ENCODE measurements around the gene GPR62.

DNA sequence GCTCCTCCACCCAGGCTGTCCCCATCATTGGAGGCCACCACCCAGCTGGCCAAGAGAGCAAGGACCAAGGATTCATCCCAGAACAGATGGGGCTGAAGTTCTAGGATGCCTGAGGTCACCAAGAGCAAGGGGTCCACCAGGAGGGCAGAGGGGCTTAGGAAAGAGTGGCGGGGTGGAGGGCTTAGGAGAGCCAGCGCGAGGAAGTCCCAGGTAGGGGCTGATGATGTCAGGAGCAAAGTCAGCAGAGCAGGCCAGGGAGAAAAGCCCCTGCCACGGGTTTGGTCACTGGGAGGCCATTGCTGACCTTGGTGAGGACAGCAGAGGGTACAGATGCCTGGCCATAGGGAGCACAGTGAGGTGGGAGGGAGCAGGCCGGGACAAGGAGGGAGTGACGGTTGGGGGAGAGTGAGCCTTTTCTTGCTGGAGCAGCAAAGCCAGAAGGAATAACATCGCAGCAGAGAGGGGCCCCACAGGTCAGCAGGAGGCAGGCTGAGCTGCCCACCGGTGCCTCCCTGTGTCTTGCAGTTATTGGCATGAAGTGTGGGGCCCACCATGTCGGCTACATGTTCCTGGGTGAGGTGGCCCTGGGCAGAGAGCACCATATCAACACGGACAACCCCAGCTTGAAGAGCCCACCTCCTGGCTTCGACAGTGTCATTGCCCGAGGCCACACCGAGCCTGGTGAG, 7.8 kb upstream of the GPR62 start:
- TF ChIP-seq POLR2AphosphoS5 (IDR thresholded peaks at IDR 0.05; ENCODE audit: insufficient read depth, low read depth, low read length) (no peak), EZH2 (IDR thresholded peaks at IDR 0.05; ENCODE audit: borderline replicate concordance, low read depth, low read length, severe bottlenecking) (no peak), POLR2A (IDR thresholded peaks at IDR 0.05; ENCODE audit: low read depth, low read length) (no peak)
- TF ChIP-seq, protein P1, sequence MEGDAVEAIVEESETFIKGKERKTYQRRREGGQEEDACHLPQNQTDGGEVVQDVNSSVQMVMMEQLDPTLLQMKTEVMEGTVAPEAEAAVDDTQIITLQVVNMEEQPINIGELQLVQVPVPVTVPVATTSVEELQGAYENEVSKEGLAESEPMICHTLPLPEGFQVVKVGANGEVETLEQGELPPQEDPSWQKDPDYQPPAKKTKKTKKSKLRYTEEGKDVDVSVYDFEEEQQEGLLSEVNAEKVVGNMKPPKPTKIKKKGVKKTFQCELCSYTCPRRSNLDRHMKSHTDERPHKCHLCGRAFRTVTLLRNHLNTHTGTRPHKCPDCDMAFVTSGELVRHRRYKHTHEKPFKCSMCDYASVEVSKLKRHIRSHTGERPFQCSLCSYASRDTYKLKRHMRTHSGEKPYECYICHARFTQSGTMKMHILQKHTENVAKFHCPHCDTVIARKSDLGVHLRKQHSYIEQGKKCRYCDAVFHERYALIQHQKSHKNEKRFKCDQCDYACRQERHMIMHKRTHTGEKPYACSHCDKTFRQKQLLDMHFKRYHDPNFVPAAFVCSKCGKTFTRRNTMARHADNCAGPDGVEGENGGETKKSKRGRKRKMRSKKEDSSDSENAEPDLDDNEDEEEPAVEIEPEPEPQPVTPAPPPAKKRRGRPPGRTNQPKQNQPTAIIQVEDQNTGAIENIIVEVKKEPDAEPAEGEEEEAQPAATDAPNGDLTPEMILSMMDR (IDR thresholded peaks at IDR 0.05; ENCODE audit: extremely low read depth in 1 of 2, insufficient read depth in 1 of 2, low read depth in 1 of 2, low read length in 2 of 2): no peak

All from endothelial cell of umbilical vein (primary cell).